Subcutaneous adipose tissue (tissue), 4 donors: Measurements from ENCODE around the gene IGSF6. TPM values are rescaled to one million over a fixed set of nuclear protein-coding genes. Genes with fewer than 3 reads are reported as not detected.

ENCODE experiments used
- small RNA-seq: library from RNA; depleted of rRNA; stranded (forward); fragments of <200 nt; gene quantifications from one replicate; pipeline ENCODE3, GENCODE V24; 2016
- total RNA-seq, 4 donors: library from RNA; depleted of rRNA; stranded (reverse); fragments of >200 nt; gene quantifications; one replicate each; pipeline ENCODE4 v1.1.0, GENCODE V29; 2016
- TF ChIP-seq, protein P1 (sequence below): fragments of 450-650 bp; IDR thresholded peaks from one replicate; pipeline ENCODE4 v1.5.1; 2016; ENCODE audit warnings: low read depth, mild to moderate bottlenecking, control low read depth, antibody characterized with exemption, moderate library complexity

Gene IGSF6
- total RNA-seq, 4 donors from 2014 or later = 1.9 to 43.9 (median 7.9) TPM

GRCh38 chr16:21598206-21598605 is 54.2 kb downstream of the IGSF6 start:
- TF ChIP-seq, protein P1, sequence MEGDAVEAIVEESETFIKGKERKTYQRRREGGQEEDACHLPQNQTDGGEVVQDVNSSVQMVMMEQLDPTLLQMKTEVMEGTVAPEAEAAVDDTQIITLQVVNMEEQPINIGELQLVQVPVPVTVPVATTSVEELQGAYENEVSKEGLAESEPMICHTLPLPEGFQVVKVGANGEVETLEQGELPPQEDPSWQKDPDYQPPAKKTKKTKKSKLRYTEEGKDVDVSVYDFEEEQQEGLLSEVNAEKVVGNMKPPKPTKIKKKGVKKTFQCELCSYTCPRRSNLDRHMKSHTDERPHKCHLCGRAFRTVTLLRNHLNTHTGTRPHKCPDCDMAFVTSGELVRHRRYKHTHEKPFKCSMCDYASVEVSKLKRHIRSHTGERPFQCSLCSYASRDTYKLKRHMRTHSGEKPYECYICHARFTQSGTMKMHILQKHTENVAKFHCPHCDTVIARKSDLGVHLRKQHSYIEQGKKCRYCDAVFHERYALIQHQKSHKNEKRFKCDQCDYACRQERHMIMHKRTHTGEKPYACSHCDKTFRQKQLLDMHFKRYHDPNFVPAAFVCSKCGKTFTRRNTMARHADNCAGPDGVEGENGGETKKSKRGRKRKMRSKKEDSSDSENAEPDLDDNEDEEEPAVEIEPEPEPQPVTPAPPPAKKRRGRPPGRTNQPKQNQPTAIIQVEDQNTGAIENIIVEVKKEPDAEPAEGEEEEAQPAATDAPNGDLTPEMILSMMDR = no peak

DNA sequence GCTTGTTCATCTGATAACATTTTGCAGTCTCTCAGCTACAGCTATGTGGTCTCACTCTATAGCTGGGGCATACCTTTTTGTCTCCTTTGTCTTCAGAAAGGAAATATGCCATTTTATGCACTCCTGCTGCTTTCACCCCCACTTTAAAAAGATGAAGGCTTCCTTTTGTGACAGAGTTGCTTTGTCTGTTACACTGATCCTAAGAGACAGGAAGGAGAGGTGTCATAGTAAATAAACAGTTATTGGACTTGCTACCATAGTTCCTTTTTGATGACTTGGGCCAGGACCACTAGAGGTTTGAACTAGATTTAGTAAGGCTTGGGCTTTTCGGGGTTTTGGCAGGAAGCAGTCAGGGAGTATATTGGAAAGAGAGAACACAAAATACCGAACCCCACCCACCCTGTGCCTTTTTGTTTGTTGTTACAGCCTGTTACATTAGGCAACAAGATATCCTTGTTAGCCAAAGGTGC is 54.8 kb downstream of the IGSF6 start:
- TF ChIP-seq, protein P1 = no peak

DNA sequence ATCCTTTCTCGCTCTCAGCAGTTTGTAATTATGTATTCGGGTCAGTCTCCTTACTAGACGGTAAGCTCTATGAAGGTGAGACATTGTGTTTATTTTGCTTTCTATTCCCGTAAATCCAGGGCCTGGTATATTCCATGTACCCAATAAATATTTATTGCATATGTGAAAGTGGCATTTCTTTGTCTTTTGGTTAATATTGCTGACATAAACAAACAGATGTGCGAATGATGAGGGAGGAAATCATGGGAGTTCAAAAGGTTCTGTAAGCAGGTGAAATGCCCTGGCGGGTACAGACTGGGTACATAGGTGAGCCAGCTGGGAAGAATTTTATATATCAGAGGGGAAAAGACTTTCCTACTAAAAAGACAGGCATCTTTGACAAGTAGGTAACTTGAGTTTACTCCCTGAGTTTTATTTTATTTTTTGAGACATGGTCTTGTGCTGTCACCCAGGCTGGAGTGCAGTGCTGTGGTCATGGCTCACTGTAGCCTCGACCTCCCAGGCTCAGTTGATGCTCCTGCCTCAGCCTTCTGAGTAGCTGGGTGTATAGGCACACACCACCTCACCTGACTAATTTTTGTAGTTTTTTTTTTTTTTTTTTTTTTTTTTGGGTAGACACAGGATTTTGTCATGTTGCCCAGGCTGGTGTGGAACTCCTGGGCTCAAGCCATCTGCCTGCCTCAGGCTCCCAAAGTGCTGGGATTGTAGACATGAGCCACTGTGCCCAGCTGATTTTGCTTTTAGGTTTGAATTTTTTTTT is 58.7 kb downstream of the IGSF6 start:
- TF ChIP-seq, protein P1 = no peak

DNA sequence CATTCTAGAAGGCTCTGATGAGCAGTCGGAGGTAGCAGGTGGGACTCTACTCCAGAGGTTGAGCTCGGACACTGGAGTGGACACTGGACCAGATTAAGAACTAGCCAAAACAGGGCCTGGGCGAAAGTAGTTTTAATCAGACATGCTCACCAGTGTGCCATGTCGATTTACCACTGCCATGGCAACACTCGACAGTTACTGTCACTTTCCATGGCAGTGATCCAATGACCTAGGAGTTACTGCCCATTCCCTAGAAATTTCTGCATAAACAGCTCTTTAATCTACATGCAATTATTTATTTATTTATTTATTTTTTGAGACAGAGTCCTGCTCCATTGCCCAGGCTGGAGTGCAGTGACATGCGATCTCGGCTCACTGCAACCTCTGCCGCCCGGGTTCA is 60.2 kb downstream of the IGSF6 start:
- TF ChIP-seq, protein P1 = no peak

DNA sequence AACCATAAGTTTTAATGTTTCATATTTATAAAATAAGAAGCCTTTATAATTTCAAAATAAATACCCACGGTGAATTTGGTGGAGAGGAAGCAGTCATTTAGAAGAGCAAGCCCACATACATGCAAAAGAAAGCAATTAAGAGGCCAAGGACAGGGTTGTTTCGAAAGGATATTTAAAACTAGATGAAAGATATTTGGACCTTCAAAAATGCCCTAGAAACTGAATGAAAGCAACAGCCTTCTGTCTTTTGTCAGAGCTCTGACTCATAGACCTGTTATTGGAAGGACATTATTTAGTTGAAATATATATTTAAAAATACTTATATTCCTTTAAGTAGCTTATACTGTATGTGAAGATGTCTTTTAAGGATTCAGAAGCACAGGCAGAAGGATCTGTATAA is 61.6 kb downstream of the IGSF6 start:
- TF ChIP-seq, protein P1 = no peak

DNA sequence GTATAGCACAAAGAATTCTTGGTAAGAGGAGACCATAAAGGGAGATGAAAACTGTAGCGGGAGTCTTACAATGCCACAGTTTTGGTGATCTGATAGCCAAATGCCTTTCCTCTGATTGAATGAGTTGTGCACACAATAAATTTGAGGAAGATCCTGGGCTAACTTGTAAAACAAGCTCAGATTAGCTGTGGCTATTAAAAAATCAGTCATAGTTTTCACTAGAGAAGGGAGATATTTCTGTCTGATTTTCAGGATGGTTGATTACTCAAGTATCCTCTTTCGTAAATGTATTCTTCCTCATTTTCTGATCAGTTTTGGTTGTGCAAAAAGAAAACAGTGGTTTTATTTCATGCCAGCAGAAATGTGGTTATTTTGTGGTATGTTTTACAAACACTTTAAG is 62.1 kb downstream of the IGSF6 start:
- TF ChIP-seq, protein P1 = no peak

- TF ChIP-seq, protein P1 = no peak
Observed at GRCh38 chr16:21589551-21589950, 62.9 kb downstream of the IGSF6 start.

Small RNA genes lying within 50 kb of the gene (small RNA-seq; reads per million reads assigned to genes)
- gene RNU6-1005P = not detected
- not detected for gene RNU6-196P

Other genes with a start within 250 kb of the IGSF6 start
- 100 to 1,000 TPM; 117 to 230 (median 158) TPM for gene METTL9, start 53.0 kb downstream of the IGSF6 start, total RNA-seq
- gene OTOA, start 11.4 kb upstream of the IGSF6 start, total RNA-seq = 1 to 10 TPM in 2 of 4 donors, under 1 TPM in 2; 0.19 to 2.9 (median 0.95) TPM
- gene NPIPB4, start 205.1 kb upstream of the IGSF6 start, total RNA-seq = 100 to 1,000 TPM in 1 of 4 donors, 10 to 100 TPM in 3; 48.1 to 184 (median 74.9) TPM